Vagina (tissue), 2 donors: ENCODE results near the gene KLHDC7B. TPM values are rescaled to one million over a fixed set of nuclear protein-coding genes. Genes with fewer than 3 reads are reported as not detected.
A peak's percentile ranks its signal among the peaks of the same experiment; 100 is the strongest.

ENCODE experiments used
- DNase-seq, 2 donors: peaks; one replicate each; pipeline ENCODE4 v3.0.0-alpha.2; 2017; ENCODE audit errors: extremely low spot score in 2 of 2
- H3K27ac ChIP-seq: fragments of 200-600 bp; sonication (generic); one replicate; pipeline ENCODE4 v1.5.1; 2019
- H3K27me3 ChIP-seq: fragments of 200-600 bp; sonication (generic); one replicate; pipeline ENCODE4 v1.5.1; 2019
- H3K36me3 ChIP-seq, 2 donors: fragments of 200-600 bp; sonication (generic); one replicate each; pipeline ENCODE4 v1.5.1; 2017 to 2019
- H3K4me1 ChIP-seq: fragments of 200-600 bp; sonication (generic); one replicate; pipeline ENCODE4 v1.5.1; 2019
- H3K4me3 ChIP-seq, 2 donors: fragments of 200-600 bp; sonication (generic); 1 replicate in 1 of 2; 2 replicates in 1 of 2; pipeline ENCODE4 v1.5.1; 2016 to 2019
- H3K9me3 ChIP-seq: fragments of 200-600 bp; sonication (generic); one replicate; pipeline ENCODE4 v1.5.1; 2019
- CTCF ChIP-seq, 3 experiments: fragments of 450-650 bp in 2 of 3; fragments of 200-600 bp in 1 of 3; sonication (generic) in 1 of 3; IDR thresholded peaks; one replicate each; pipeline ENCODE4 v1.5.1; 2017 to 2019; ENCODE audit warnings: antibody characterized with exemption in 3 of 3, mild to moderate bottlenecking in 2 of 3, moderate library complexity in 2 of 3
- POLR2A ChIP-seq, 2 donors: fragments of 450-650 bp; IDR thresholded peaks; one replicate each; pipeline ENCODE4 v1.6.1; 2017; ENCODE audit warnings: antibody characterized with exemption in 2 of 2, mild to moderate bottlenecking in 2 of 2, moderate library complexity in 2 of 2
- POLR2AphosphoS5 ChIP-seq, 2 donors: sonication (generic); formaldehyde crosslinking; IDR thresholded peaks; one replicate each; pipeline ENCODE4 v1.9.0; 2017; ENCODE audit warnings: antibody characterized with exemption in 2 of 2, mild to moderate bottlenecking in 2 of 2, low read depth in 1 of 2; ENCODE audit not compliant: insufficient read depth in 1 of 2
- intact Hi-C: fragments of 100-400 bp; cut with DNase I; formaldehyde crosslinking; loops from one replicate; pipeline ENCODE4 v1.15.1; 2023
- total RNA-seq: library from RNA; depleted of rRNA; stranded (reverse); fragments of >200 nt; gene quantifications from one replicate; pipeline ENCODE4 v1.2.3, GENCODE V29; 2016

KLHDC7B gene
- total RNA-seq, 1 donor from 2014 or later, result 0.49 TPM

GRCh38 chr22:50522208-50522805, 23.4 kb upstream of the KLHDC7B start:
- no peaks in the 10 kb centered on the region for H3K27me3 ChIP-seq
- H3K27ac ChIP-seq, result no peak overlapping the region
- no peaks in the 10 kb centered on the region for H3K9me3 ChIP-seq
- no peak for TF ChIP-seq POLR2A (IDR thresholded peaks at IDR 0.05)
- TF ChIP-seq CTCF (IDR thresholded peaks at IDR 0.05), result no peak
- TF ChIP-seq POLR2AphosphoS5 (IDR thresholded peaks at IDR 0.05; ENCODE audit: insufficient read depth in 1 of 2, low read depth in 1 of 2), result no peak
- H3K36me3 ChIP-seq, result peaks cover 0 to 64% of the 10 kb centered on the region in 2 donors
- H3K4me3 ChIP-seq, result no peak overlapping the region
- H3K4me1 ChIP-seq, result peaks cover 29% of the 10 kb centered on the region
- intact Hi-C loops, result loop anchor here (10.0 kb wide), 1 partner anchor 258 kb away; the partner anchor contains the start of gene MAPK12
- DNase-seq, result peak in 1 of 2 donors; percentile 85

GRCh38 chr22:50522806-50523438, 22.8 kb upstream of the KLHDC7B start:
- intact Hi-C loops, result loop anchor here (10.0 kb wide), 1 partner anchor 258 kb away; the partner anchor contains the start of gene MAPK12
- Histone ChIP-seq H3K27me3 (no peaks in the 10 kb centered on the region), H3K4me3 (no peak overlapping the region), H3K9me3 (no peaks in the 10 kb centered on the region), H3K27ac (no peak overlapping the region), H3K36me3 (peaks cover 0 to 58% of the 10 kb centered on the region in 2 donors), H3K4me1 (peaks cover 31% of the 10 kb centered on the region)
- no peak for DNase-seq
- TF ChIP-seq POLR2A (IDR thresholded peaks at IDR 0.05), result no peak
- TF ChIP-seq CTCF (IDR thresholded peaks at IDR 0.05), result no peak
- no peak for TF ChIP-seq POLR2AphosphoS5 (IDR thresholded peaks at IDR 0.05; ENCODE audit: insufficient read depth in 1 of 2, low read depth in 1 of 2)

GRCh38 chr22:50523458-50523805, 22.3 kb upstream of the KLHDC7B start:
- H3K27ac ChIP-seq, result no peak overlapping the region
- no peak for TF ChIP-seq CTCF (IDR thresholded peaks at IDR 0.05)
- no peak for TF ChIP-seq POLR2AphosphoS5 (IDR thresholded peaks at IDR 0.05; ENCODE audit: insufficient read depth in 1 of 2, low read depth in 1 of 2)
- TF ChIP-seq POLR2A (IDR thresholded peaks at IDR 0.05), result no peak
- peaks cover 31% of the 10 kb centered on the region for H3K4me1 ChIP-seq
- H3K9me3 ChIP-seq, result no peaks in the 10 kb centered on the region
- H3K36me3 ChIP-seq, result peaks cover 0 to 53% of the 10 kb centered on the region in 2 donors
- H3K4me3 ChIP-seq, result no peak overlapping the region
- no peak for DNase-seq
- H3K27me3 ChIP-seq, result no peaks in the 10 kb centered on the region
- intact Hi-C loops, result loop anchor here (10.0 kb wide), 1 partner anchor 259 kb away; the partner anchor contains the start of gene MAPK12

GRCh38 chr22:50523806-50524675, 21.7 kb upstream of the KLHDC7B start:
- DNase-seq, result no peak
- Histone ChIP-seq H3K27ac (no peak overlapping the region), H3K4me1 (peaks cover 37% of the 10 kb centered on the region), H3K4me3 (peak overlapping the region; percentile 61 to 84), H3K27me3 (no peaks in the 10 kb centered on the region), H3K36me3 (peaks cover 0 to 47% of the 10 kb centered on the region in 2 donors), H3K9me3 (no peaks in the 10 kb centered on the region)
- TF ChIP-seq CTCF (IDR thresholded peaks at IDR 0.05) (no peak), POLR2AphosphoS5 (IDR thresholded peaks at IDR 0.05; ENCODE audit: insufficient read depth in 1 of 2, low read depth in 1 of 2) (no peak), POLR2A (IDR thresholded peaks at IDR 0.05) (no peak)
- intact Hi-C loops, result loop anchor here (10.0 kb wide), 1 partner anchor 259 kb away; the partner anchor contains the start of gene MAPK12
